ENCODE measurements around the gene GTF2H3. TPM values are rescaled to one million over a fixed set of nuclear protein-coding genes. Genes with fewer than 3 reads are reported as not detected.
A peak's percentile ranks its signal among the peaks of the same experiment; 100 is the strongest.

GTF2H3 gene
- polyA plus RNA-seq, 2 of the 4 experiments (the other 2 are of a cell fraction) = 25.5 to 85.3 TPM

GRCh38 chr12:123633379-123634141 lies at the start of gene GTF2H3, which contains the start of gene EIF2B1 (continued):
- 0 out of 2 replicates have a peak, but pooled peaks have one; percentile 35 for TF ChIP-seq REST (IDR thresholded peaks at IDR 0.05)
- TF ChIP-seq FOSB (CRISPR knock-in tag; IDR thresholded peaks at IDR 0.05) = no peak
- no peak for TF ChIP-seq RCOR1 (IDR thresholded peaks at IDR 0.05; ENCODE audit: low read depth, low read length)
- no peak for TF ChIP-seq HOXA7 (CRISPR knock-in tag; IDR thresholded peaks at IDR 0.05)
- TF ChIP-seq CHD4 (IDR thresholded peaks at IDR 0.05; ENCODE audit: borderline replicate concordance) = no peak
- no peak for TF ChIP-seq ELK1 (IDR thresholded peaks at IDR 0.05; ENCODE audit: low read depth, low read length)
- peak; percentile 97 for TF ChIP-seq PHF8 (IDR thresholded peaks at IDR 0.05; ENCODE audit: borderline replicate concordance, low read depth)
- peak; percentile 98 for TF ChIP-seq MAX (IDR thresholded peaks at IDR 0.05)
- TF ChIP-seq KDM5A (IDR thresholded peaks at IDR 0.05) = peak; percentile 90
- no peak for TF ChIP-seq EHF (CRISPR knock-in tag; IDR thresholded peaks at IDR 0.05)
- no peak; the same call in 1 of the 2 replicates for TF ChIP-seq MAZ (IDR thresholded peaks at IDR 0.05; ENCODE audit: borderline replicate concordance, low read depth, low read length)
- no peak for TF ChIP-seq TFCP2L1 (CRISPR knock-in tag; IDR thresholded peaks at IDR 0.05)
- no peak for TF ChIP-seq CHD2 (IDR thresholded peaks at IDR 0.05; ENCODE audit: low read length, partially characterized antibody)
- TF ChIP-seq HOXB13 (CRISPR knock-in tag; IDR thresholded peaks at IDR 0.05; ENCODE audit: low read depth) = no peak
- TF ChIP-seq RARB (CRISPR knock-in tag; IDR thresholded peaks at IDR 0.05) = no peak
- TF ChIP-seq EHMT2 (IDR thresholded peaks at IDR 0.05; ENCODE audit: low read depth) = no peak
- TF ChIP-seq ZNF302 (CRISPR knock-in tag; IDR thresholded peaks at IDR 0.05) = no peak
- TF ChIP-seq ESRRA (IDR thresholded peaks at IDR 0.05; ENCODE audit: borderline replicate concordance, low read length) = no peak
- no peak for TF ChIP-seq POLR2AphosphoS2 (conservative IDR thresholded peaks at IDR 0.05; ENCODE audit: low read length)
- no peak for TF ChIP-seq CEBPB (IDR thresholded peaks at IDR 0.05)
- TF ChIP-seq RNF2 (IDR thresholded peaks at IDR 0.05; ENCODE audit: borderline replicate concordance, low read depth) = no peak
- TF ChIP-seq HMGXB4 (CRISPR knock-in tag; IDR thresholded peaks at IDR 0.05; ENCODE audit: borderline replicate concordance) = no peak
